Hepatocyte (in vitro differentiated cells): ENCODE measurements around the gene THTPA. TPM values are rescaled to one million over a fixed set of nuclear protein-coding genes. Genes with fewer than 3 reads are reported as not detected.
"Not testable (repeated sequence)": the region's sequence is repeated elsewhere in the genome, so short reads cannot be mapped to it uniquely, and the experiment has no call there.

ENCODE experiments used
- DNase-seq: peaks from one replicate; pipeline ENCODE4 v3.0.0-alpha.2; 2016; ENCODE audit warnings: low spot score
- H2AFZ ChIP-seq: fragments of 200-600 bp; sonication (generic); 2 replicates; pipeline ENCODE4 v1.6.0; 2016; ENCODE audit warnings: antibody characterized with exemption, mild to moderate bottlenecking
- H3K27ac ChIP-seq: fragments of 200-600 bp; sonication (generic); 2 replicates; pipeline ENCODE4 v1.5.1; 2016; ENCODE audit warnings: mild to moderate bottlenecking
- H3K27me3 ChIP-seq: fragments of 200-600 bp; sonication (generic); 2 replicates; pipeline ENCODE4 v1.6.1; 2016
- H3K36me3 ChIP-seq: fragments of 200-600 bp; sonication (generic); replicated peaks from 2 replicates; pipeline ENCODE4 v1.5.1; 2016; ENCODE audit warnings: low read depth; ENCODE audit not compliant: insufficient read depth
- H3K4me1 ChIP-seq: fragments of 200-600 bp; sonication (generic); 2 replicates; pipeline ENCODE4 v1.5.1; 2016; ENCODE audit warnings: mild to moderate bottlenecking, moderate library complexity; ENCODE audit not compliant: insufficient read depth
- H3K4me2 ChIP-seq: fragments of 200-600 bp; sonication (generic); 2 replicates; pipeline ENCODE4 v1.6.0; 2016
- H3K4me3 ChIP-seq: fragments of 200-600 bp; sonication (generic); 2 replicates; pipeline ENCODE4 v1.5.1; 2016; ENCODE audit warnings: mild to moderate bottlenecking
- H3K79me2 ChIP-seq: fragments of 200-600 bp; sonication (generic); 2 replicates; pipeline ENCODE4 v1.6.0; 2017; ENCODE audit warnings: mild to moderate bottlenecking
- H3K9me2 ChIP-seq: fragments of 200-600 bp; sonication (generic); replicated peaks from 2 replicates; pipeline ENCODE4 v1.6.0; 2017; ENCODE audit warnings: mild to moderate bottlenecking; ENCODE audit not compliant: insufficient read depth
- H3K9me3 ChIP-seq: fragments of 200-600 bp; sonication (generic); 2 replicates; pipeline ENCODE4 v1.5.1; 2016; ENCODE audit warnings: low read depth, mild to moderate bottlenecking
- H4K20me1 ChIP-seq: fragments of 200-600 bp; sonication (generic); 2 replicates; pipeline ENCODE4 v1.6.0; 2016; ENCODE audit warnings: mild to moderate bottlenecking; ENCODE audit not compliant: insufficient read depth, poor library complexity, severe bottlenecking
- EZH2 ChIP-seq: fragments of 200-600 bp; sonication (generic); IDR thresholded peaks from 2 replicates; pipeline ENCODE4 v1.6.1; 2016; ENCODE audit warnings: antibody characterized with exemption, mild to moderate bottlenecking, borderline replicate concordance
- EZH2phosphoT487 ChIP-seq: fragments of 200-600 bp; sonication (generic); IDR thresholded peaks from one replicate; pipeline ENCODE4 v1.6.1; 2018; ENCODE audit warnings: antibody characterized with exemption, mild to moderate bottlenecking, low read depth, moderate library complexity; ENCODE audit not compliant: unreplicated experiment, severe bottlenecking
- WGBS: methylation state at CpG from one replicate; pipeline ENCODE4 v1.1.6; 2016; ENCODE audit warnings: low lambda C conversion rate; ENCODE audit errors: missing lambda C conversion rate; 5-methylcytosine and 5-hydroxymethylcytosine counted together
- polyA plus RNA-seq: library from polyadenylated mRNA; unstranded; fragments of >200 nt; fragmentation: Nextera tagmentation; extraction: Ambion mirVana; gene quantifications from 2 replicates; pipeline ENCODE4 v1.2.1, GENCODE V29; 2016
- total RNA-seq: library from RNA; depleted of rRNA; stranded (reverse); fragments of >200 nt; gene quantifications from 2 replicates; pipeline ENCODE4 v1.2.3, GENCODE V29; 2014
- TF ChIP-seq, protein P1 (sequence below): fragments of 200-600 bp; sonication (generic); IDR thresholded peaks from 2 replicates; pipeline ENCODE4 v1.5.1; 2016; ENCODE audit warnings: antibody characterized with exemption, mild to moderate bottlenecking; ENCODE audit not compliant: poor library complexity

Gene THTPA
- total and polyA plus RNA-seq, 2 experiments from 2014 or later: 13.5 to 15.5 TPM

DNA sequence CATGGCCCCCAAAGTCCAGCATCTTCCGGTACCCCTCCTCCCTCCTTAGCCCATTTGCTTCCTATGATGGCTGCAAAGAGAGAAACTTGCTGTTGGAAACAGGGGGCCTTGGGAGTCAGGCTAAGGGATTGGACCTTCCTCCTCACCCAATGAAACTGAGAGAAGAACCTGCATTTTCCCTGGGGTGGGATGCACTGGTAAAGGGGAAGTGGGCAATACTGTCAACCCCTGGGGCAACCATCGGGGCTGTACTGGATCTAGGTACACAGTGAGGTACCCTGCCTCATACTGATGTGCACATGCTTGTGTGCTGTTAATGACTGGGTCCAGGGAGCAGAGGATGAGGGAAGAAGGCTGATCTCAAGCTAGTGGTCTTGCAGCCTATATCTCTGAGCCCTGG lies 33.5 kb downstream of the THTPA start:
- Histone ChIP-seq H3K27ac (no peak overlapping the region), H3K4me2 (no peak overlapping the region), H3K9me3 (no peaks in the 10 kb centered on the region), H4K20me1 (no peaks in the 10 kb centered on the region), H3K27me3 (no peaks in the 10 kb centered on the region), H3K9me2 (no peaks in the 10 kb centered on the region), H3K36me3 (no peaks in the 10 kb centered on the region), H3K4me3 (no peak overlapping the region), H3K79me2 (no peaks in the 10 kb centered on the region), H3K4me1 (no peaks in the 10 kb centered on the region), H2AFZ (peak overlapping the region; percentile 27)
- 87% methylated on average over 2 of the region's 2 CpGs for WGBS
- no peak for TF ChIP-seq EZH2phosphoT487
- no peak for TF ChIP-seq EZH2
- TF ChIP-seq, protein P1, sequence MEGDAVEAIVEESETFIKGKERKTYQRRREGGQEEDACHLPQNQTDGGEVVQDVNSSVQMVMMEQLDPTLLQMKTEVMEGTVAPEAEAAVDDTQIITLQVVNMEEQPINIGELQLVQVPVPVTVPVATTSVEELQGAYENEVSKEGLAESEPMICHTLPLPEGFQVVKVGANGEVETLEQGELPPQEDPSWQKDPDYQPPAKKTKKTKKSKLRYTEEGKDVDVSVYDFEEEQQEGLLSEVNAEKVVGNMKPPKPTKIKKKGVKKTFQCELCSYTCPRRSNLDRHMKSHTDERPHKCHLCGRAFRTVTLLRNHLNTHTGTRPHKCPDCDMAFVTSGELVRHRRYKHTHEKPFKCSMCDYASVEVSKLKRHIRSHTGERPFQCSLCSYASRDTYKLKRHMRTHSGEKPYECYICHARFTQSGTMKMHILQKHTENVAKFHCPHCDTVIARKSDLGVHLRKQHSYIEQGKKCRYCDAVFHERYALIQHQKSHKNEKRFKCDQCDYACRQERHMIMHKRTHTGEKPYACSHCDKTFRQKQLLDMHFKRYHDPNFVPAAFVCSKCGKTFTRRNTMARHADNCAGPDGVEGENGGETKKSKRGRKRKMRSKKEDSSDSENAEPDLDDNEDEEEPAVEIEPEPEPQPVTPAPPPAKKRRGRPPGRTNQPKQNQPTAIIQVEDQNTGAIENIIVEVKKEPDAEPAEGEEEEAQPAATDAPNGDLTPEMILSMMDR: no peak
- DNase-seq: peak; percentile 4

DNA sequence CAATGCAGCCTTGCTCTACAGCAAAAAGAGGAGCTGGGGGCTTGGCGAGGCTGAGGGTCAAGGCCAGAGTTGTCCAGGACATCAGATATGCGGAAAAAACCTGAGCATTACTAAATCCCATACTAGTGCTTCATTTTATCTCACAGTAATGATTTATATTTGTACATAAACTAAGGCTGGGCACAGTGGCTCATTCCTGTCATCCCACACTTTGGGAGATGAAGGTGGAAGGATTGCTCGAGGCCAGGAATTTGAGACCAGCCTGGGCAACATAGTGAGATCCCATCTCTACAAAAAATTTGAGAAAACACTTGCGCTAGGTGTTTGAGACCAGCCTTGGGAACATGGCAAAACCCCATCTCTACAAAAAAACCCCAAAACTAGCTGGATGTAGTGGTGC lies 34.1 kb downstream of the THTPA start:
- Histone ChIP-seq H3K27me3 (no peaks in the 10 kb centered on the region), H3K36me3 (no peaks in the 10 kb centered on the region), H3K4me2 (no peak overlapping the region), H3K4me3 (no peak overlapping the region), H3K79me2 (no peaks in the 10 kb centered on the region), H3K27ac (no peak overlapping the region), H3K9me2 (no peaks in the 10 kb centered on the region), H3K4me1 (no peaks in the 10 kb centered on the region), H4K20me1 (no peaks in the 10 kb centered on the region), H3K9me3 (no peaks in the 10 kb centered on the region), H2AFZ (no peak overlapping the region)
- 95% methylated on average over 4 of the region's 4 CpGs for WGBS
- no peak for TF ChIP-seq EZH2phosphoT487
- TF ChIP-seq, protein P1: no peak
- no peak for DNase-seq

DNA sequence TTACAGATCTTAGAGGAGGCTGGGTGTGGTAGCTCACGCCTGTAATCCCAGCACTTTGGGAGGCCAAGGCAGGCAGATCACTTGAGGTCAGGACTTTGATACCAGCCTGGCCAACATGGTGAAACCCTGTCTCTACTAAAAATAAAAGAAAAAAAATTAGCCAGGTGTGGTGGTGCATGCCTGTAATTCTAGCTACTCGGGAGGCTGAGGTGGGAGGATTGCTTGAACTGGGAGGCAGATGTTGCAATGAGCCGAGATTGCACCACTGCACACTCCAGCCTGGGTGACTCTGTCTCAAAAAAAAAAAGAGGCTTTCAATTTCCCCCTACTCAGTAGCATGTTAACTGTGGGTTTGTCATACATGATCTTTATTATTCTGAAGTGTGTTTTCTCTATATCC lies 38.1 kb downstream of the THTPA start:
- H3K4me1 ChIP-seq, H2AFZ ChIP-seq, H3K79me2 ChIP-seq, DNase-seq, H3K27me3 ChIP-seq, H3K9me2 ChIP-seq, H3K9me3 ChIP-seq, H3K4me3 ChIP-seq, H3K4me2 ChIP-seq, H3K36me3 ChIP-seq, H3K27ac ChIP-seq, H4K20me1 ChIP-seq: not testable (repeated sequence)
- 83% methylated on average over 2 of the region's 3 CpGs for WGBS

DNA sequence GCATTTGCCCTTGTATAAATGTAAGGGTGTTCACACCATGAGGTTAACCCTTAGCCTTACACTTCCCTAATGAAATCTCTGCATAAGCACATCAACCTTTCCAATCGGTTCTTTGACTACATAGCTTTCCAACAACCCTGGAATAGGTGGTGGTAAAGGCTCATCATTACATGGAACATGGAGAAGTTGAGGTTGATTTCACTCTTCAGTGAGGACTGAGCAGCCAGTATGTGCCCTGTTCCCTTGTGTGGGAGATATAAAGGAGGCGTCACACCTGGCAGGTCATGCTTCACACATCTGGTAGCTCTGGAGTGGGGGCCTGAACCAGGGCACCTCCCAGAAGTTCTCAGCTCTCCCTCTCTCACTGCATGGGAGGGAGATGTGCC lies 44.2 kb downstream of the THTPA start:
- no peak overlapping the region for H3K27ac ChIP-seq
- H3K9me3 ChIP-seq: no peaks in the 10 kb centered on the region
- WGBS: 65% methylated on average over 2 of the region's 2 CpGs
- H2AFZ ChIP-seq: no peak overlapping the region
- H3K9me2 ChIP-seq: no peaks in the 10 kb centered on the region
- DNase-seq: no peak
- no peak overlapping the region for H3K4me2 ChIP-seq
- H3K4me3 ChIP-seq: no peak overlapping the region
- no peak for TF ChIP-seq EZH2phosphoT487
- TF ChIP-seq, protein P1: no peak
- no peaks in the 10 kb centered on the region for H3K4me1 ChIP-seq
- H3K27me3 ChIP-seq: no peaks in the 10 kb centered on the region
- H4K20me1 ChIP-seq: no peaks in the 10 kb centered on the region
- H3K79me2 ChIP-seq: no peaks in the 10 kb centered on the region
- no peaks in the 10 kb centered on the region for H3K36me3 ChIP-seq
